Uterus (tissue), 4 donors: ENCODE results near the gene DYRK4. TPM values are rescaled to one million over a fixed set of nuclear protein-coding genes. Genes with fewer than 3 reads are reported as not detected.

Experiments used
- DNase-seq, 2 donors: peaks; one replicate each; pipeline ENCODE4 v3.0.0-alpha.2; 2019 to 2020
- H3K27ac ChIP-seq, 2 donors: fragments of 200-600 bp; sonication (generic); 1 replicate in 1 of 2; 2 replicates in 1 of 2; pipeline ENCODE4 v1.5.1; 2016 to 2018
- H3K27me3 ChIP-seq, 2 donors: fragments of 200-600 bp; sonication (generic); one replicate each; pipeline ENCODE4 v1.5.1; 2018 to 2019; ENCODE audit warnings: control low read depth in 1 of 2
- H3K36me3 ChIP-seq, 2 donors: fragments of 200-600 bp; sonication (generic); one replicate each; pipeline ENCODE4 v1.5.1; 2019; ENCODE audit warnings: control low read depth in 1 of 2
- H3K4me1 ChIP-seq, 2 donors: fragments of 200-600 bp; sonication (generic); one replicate each; pipeline ENCODE4 v1.5.1; 2018 to 2019; ENCODE audit warnings: control low read depth in 1 of 2
- H3K4me3 ChIP-seq, 2 donors: fragments of 200-600 bp; sonication (generic); 1 replicate in 1 of 2; 2 replicates in 1 of 2; pipeline ENCODE4 v1.5.1; 2018 to 2019; ENCODE audit warnings: mild to moderate bottlenecking in 1 of 2
- H3K9me3 ChIP-seq, 2 donors: fragments of 200-600 bp; sonication (generic); one replicate each; pipeline ENCODE4 v1.5.1; 2019; ENCODE audit warnings: control low read depth in 1 of 2
- CTCF ChIP-seq, 4 experiments: fragments of 200-600 bp in 2 of 4; fragments of 450-650 bp in 2 of 4; sonication (generic) in 2 of 4; IDR thresholded peaks; one replicate each; pipeline ENCODE4 v1.5.1; 2016 to 2019; ENCODE audit warnings: antibody characterized with exemption in 4 of 4, mild to moderate bottlenecking in 2 of 4, moderate library complexity in 1 of 4
- POLR2A ChIP-seq, 2 donors: fragments of 450-650 bp; IDR thresholded peaks; one replicate each; pipeline ENCODE4 v1.6.1; 2016; ENCODE audit warnings: antibody characterized with exemption in 2 of 2, mild to moderate bottlenecking in 1 of 2, moderate library complexity in 1 of 2
- intact Hi-C: fragments of 100-400 bp; cut with DNase I; formaldehyde crosslinking; loops from one replicate; pipeline ENCODE4 v1.15.1; 2023; ENCODE audit warnings: low total_unique reads
- total RNA-seq, 4 donors: library from RNA; depleted of rRNA in 3 of 4; stranded (reverse); fragments of >200 nt in 3 of 4; gene quantifications; one replicate each; pipeline versions ENCODE4 v1.1.0 to v1.2.4, GENCODE V29; 2014 to 2023
- donor health status: DM: yes; HTN: yes; CAD: no.

The DYRK4 gene
- total RNA-seq, 4 donors from 2014 or later = 32.3 to 51.1 (median 41.4) TPM

GRCh38 chr12:4609071-4609470, 47.1 kb downstream of the DYRK4 start:
- Histone ChIP-seq H3K36me3 (no peaks in the 10 kb centered on the region), H3K4me1 (peaks cover 0 to 4% of the 10 kb centered on the region in 2 donors), H3K4me3 (no peak overlapping the region), H3K27ac (no peak overlapping the region), H3K27me3 (no peaks in the 10 kb centered on the region), H3K9me3 (no peaks in the 10 kb centered on the region)
- DNase-seq = no peak
- intact Hi-C loops = no loop called here
- TF ChIP-seq CTCF (IDR thresholded peaks at IDR 0.05) (no peak), POLR2A (IDR thresholded peaks at IDR 0.05) (no peak)

GRCh38 chr12:4610481-4610880, 48.5 kb downstream of the DYRK4 start:
- intact Hi-C loops = no loop called here
- no peaks in the 10 kb centered on the region for H3K36me3 ChIP-seq
- no peak overlapping the region for H3K27ac ChIP-seq

GRCh38 chr12:4615667-4616066, 53.7 kb downstream of the DYRK4 start:
- Histone ChIP-seq H3K27ac (no peak overlapping the region), H3K36me3 (no peaks in the 10 kb centered on the region), H3K4me1 (no peaks in the 10 kb centered on the region), H3K4me3 (no peak overlapping the region), H3K27me3 (no peaks in the 10 kb centered on the region), H3K9me3 (no peaks in the 10 kb centered on the region)
- no peak for DNase-seq
- intact Hi-C loops = no loop called here
- no peak for TF ChIP-seq CTCF (IDR thresholded peaks at IDR 0.05)
- no peak for TF ChIP-seq POLR2A (IDR thresholded peaks at IDR 0.05)

More at GRCh38 chr12:4610481-4610880, 48.5 kb downstream of the DYRK4 start:
- H3K4me1 ChIP-seq = peaks cover 0 to 4% of the 10 kb centered on the region in 2 donors
- no peak for TF ChIP-seq CTCF (IDR thresholded peaks at IDR 0.05)
- no peak for TF ChIP-seq POLR2A (IDR thresholded peaks at IDR 0.05)
- no peaks in the 10 kb centered on the region for H3K9me3 ChIP-seq
- H3K4me3 ChIP-seq = no peak overlapping the region
- no peaks in the 10 kb centered on the region for H3K27me3 ChIP-seq
- DNase-seq = no peak

- intact Hi-C loops = no loop called here
- TF ChIP-seq CTCF (IDR thresholded peaks at IDR 0.05) = no peak
- TF ChIP-seq POLR2A (IDR thresholded peaks at IDR 0.05) = no peak
- H3K9me3 ChIP-seq = no peaks in the 10 kb centered on the region
Measured at GRCh38 chr12:4621511-4621910, 59.5 kb downstream of the DYRK4 start.

GRCh38 chr12:4626543-4626942, 64.5 kb downstream of the DYRK4 start:
- Histone ChIP-seq H3K27ac (no peak overlapping the region), H3K36me3 (no peaks in the 10 kb centered on the region), H3K4me3 (no peak overlapping the region), H3K4me1 (no peaks in the 10 kb centered on the region), H3K9me3 (no peaks in the 10 kb centered on the region), H3K27me3 (no peaks in the 10 kb centered on the region)
- no peak for DNase-seq
- intact Hi-C loops = no loop called here
- TF ChIP-seq POLR2A (IDR thresholded peaks at IDR 0.05) (no peak), CTCF (IDR thresholded peaks at IDR 0.05) (no peak)

More at GRCh38 chr12:4621511-4621910, 59.5 kb downstream of the DYRK4 start:
- Histone ChIP-seq H3K36me3 (no peaks in the 10 kb centered on the region), H3K27ac (no peak overlapping the region), H3K4me3 (no peak overlapping the region), H3K27me3 (no peaks in the 10 kb centered on the region), H3K4me1 (no peaks in the 10 kb centered on the region)
- DNase-seq = no peak
